NCI-H1417 (cell line): ENCODE results near the gene STAT4.
"Not testable (repeated sequence)": the region's sequence is repeated elsewhere in the genome, so short reads cannot be mapped to it uniquely, and the experiment has no call there.

ENCODE experiments used
- DNase-seq, 3 experiments: peaks; one replicate each; lab custom pipeline; 2025; lab: John Stamatoyannopoulos, UW

The STAT4 gene

GRCh38 chr2:190996338-190996946, 154.4 kb downstream of the STAT4 start:
- DNase-seq = peak in 2 of 3 experiments; percentile 4 to 21

GRCh38 chr2:190995315-190995714, 155.5 kb downstream of the STAT4 start:
- DNase-seq = not testable (repeated sequence)

GRCh38 chr2:190994148-190994547, 156.6 kb downstream of the STAT4 start:
- no peak for DNase-seq

GRCh38 chr2:190993292-190993643, 157.5 kb downstream of the STAT4 start:
- DNase-seq = no peak

GRCh38 chr2:190990132-190990531, 160.7 kb downstream of the STAT4 start:
- DNase-seq = no peak

GRCh38 chr2:190988910-190989309, 161.9 kb downstream of the STAT4 start:
- DNase-seq = no peak

- DNase-seq = no peak
Measured at GRCh38 chr2:190987938-190988337, 162.9 kb downstream of the STAT4 start.

- DNase-seq = no peak
Measured at GRCh38 chr2:190987116-190987515, 163.7 kb downstream of the STAT4 start.

GRCh38 chr2:190986221-190986953, 164.4 kb downstream of the STAT4 start:
- peak; percentile 2 to 63 (median 45) for DNase-seq

GRCh38 chr2:190984595-190984994, 166.2 kb downstream of the STAT4 start:
- DNase-seq = no peak

GRCh38 chr2:190982262-190983034, 168.3 kb downstream of the STAT4 start:
- no peak for DNase-seq

GRCh38 chr2:190981733-190982132, 169.1 kb downstream of the STAT4 start:
- no peak for DNase-seq

- no peak for DNase-seq
Measured at GRCh38 chr2:190981333-190981732, 169.5 kb downstream of the STAT4 start.

GRCh38 chr2:190980630-190981209, 170.1 kb downstream of the STAT4 start:
- no peak for DNase-seq

- peak; percentile 1 to 73 (median 49) for DNase-seq
Measured at GRCh38 chr2:190979906-190980629, 170.7 kb downstream of the STAT4 start.
